ENCODE data around the gene AXDND1.

AXDND1 gene

DNA sequence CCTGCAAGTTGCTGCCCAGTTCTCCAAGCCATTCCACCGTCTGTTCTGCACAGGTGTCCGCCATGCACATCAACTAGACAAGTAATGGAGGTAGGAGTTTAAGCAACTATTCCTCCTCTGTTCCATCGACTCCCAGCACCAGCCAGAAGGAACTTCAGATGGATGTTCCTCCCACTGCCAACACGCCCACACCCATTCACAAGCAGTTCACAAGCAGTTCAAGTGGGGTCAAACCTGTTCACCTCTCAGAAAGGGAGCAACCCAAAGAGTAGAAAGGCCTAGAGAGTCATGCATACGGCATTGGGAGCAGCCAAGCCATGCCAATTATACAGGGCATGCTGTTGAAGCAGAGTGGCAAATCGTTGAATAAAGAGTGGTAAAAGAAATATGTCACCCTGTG, 221.6 kb downstream of the AXDND1 start:
- no peak for FAIRE-seq

DNA sequence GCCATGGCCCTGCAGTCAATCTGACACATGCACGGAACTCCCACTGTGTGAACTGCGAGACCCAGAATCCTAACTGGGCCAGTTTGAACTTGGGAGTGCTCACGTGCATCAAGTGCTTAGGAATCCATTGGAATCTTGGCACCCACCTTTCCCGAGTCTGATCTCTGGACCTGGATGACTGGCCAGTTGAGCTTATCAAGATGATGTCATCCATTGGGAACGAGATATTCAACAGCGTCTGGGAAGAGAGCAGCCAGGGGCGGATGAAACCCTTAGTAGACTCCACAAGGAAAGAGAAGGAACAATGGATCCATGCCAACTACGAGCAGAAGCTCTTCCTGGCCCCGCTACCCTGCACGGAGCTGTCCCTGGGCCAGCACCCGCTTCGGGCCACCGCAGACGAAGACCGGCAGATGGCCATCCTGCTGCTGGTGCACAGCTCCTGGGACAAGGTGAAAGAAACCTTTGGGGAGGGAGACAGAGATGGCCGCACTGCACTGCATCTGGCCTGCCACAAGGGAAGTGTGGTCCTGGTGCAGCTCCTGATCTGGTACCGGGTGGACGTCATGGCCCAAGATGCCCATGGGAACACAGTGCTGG, 222.8 kb downstream of the AXDND1 start:
- no peak for FAIRE-seq

DNA sequence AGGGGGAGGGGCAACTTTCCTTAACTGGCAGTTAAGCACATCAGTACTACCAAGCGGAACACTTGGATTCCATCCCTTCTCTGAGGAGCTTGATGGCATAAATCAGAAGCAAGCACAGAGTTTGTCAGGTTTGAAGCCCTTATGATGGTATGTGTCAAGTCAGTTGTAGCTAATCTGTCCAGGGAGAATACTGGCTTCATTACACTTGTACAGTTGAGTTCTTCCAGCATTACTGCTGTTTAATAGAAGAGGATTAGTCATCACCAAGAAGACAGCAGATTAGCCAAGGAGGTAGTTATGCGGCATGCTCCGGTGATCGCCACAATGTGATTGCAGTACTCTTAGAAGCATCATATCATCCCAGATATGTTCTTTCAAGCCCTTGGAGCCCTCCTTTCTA, 223.7 kb downstream of the AXDND1 start:
- FAIRE-seq: no peak

DNA sequence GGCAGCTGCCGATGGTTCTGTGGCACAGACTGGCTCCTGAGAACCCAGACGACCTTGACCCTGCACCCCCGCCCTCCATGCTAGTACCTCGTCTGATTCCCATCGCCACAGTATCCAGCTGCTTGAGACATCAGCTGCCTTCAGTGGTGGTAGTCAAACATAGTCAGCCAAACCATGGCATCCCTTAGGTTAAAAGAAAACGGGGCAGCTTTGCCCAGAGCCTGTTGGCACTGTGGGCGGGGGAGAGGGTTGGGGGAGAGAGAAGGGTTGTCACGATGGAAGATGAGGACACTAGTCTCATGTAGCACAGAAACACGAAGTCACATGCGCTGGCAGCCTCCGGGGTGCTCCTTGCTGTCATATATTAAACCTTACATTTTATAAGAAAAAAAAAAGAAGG, 224.9 kb downstream of the AXDND1 start:
- no peak for FAIRE-seq

DNA sequence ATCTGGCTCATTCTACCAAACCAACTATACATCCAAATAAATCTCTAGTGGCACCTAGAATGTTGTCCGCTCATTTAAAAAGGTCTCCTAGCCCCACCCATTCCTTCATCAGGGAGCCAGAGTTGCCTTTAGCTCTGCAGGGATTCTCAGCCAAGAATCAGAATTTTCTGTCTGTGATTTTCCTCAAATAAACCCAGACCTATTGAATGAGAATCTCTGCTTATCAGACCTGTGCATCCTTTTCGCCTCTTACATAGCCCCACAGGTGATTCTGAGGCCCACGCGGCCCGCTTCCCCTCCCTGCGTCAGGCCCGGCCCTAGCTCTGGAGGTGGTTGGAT, 225.5 kb downstream of the AXDND1 start:
- FAIRE-seq: no peak

DNA sequence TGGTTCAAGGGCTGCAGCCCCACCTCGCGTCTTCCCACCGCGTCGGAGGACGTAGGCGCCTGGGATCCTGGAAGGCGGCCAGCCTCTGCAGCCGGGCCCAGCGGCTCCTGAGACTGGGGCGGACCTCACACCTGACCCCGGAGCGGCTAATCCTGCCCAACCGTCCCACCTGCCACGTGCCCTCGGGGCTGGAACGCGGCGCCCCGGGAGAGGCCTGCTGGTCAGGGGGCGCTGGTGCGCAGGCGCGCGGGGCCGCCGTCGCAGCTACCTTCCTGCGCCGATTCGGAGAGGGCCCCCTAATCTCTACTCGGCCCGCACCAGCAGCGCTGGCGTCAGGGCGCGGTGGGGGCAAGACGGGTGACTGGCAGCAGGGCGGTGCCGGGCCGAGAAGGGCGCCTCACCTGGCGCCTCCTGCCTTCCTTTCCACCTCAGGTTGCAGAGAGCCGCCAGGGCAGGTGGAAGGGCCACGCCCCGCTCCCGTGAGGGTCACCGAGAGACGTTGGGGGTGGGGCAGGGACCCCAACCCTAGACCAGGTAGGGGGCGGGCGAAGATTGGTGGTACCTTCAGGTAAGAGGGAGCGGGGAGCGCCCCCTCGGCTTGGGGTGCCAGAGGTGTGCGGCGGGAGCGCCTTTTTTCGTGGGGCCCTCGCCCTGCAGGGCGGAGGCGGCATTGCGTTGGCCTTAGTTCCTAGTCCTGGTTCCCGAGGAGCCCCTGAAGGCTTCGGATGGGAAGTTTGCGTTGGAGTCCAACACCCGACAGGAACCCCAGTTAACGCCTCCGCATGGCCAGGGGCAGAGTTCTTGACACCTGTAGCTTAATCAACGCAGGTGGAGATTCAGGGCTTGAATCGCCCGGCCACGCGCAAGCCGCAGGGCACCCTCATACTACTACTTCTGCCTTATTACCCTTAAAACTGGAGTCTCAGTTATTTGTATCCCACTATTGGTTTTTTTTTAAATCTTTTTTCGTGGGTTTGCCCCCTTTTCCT, 226.1 kb downstream of the AXDND1 start, which contains the start of gene TDRD5:
TDRD5 (plus strand) TSS at position 241 of the 989 bp plus-strand sequence. CDS start 784 bp downstream, outside the sequence.
- FAIRE-seq: no peak

DNA sequence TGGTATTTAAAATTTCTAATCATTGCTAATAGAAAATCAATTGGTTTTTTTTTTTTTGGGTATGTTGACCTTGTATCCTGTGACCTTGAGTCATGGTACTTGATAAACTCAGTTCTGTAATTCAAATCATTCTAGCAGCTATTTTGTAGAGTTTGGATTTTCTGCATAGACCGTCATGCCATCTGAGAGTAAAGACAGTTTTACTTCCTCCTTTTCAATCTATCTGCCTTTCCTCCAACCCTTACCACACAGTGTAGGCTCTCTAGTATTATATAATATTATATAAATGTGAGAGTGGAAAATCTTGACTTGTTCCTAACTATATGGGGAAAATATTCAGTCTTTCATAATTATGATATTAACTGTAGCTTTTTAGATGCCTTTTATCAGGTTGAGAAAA, 232.9 kb downstream of the AXDND1 start:
- FAIRE-seq: no peak

DNA sequence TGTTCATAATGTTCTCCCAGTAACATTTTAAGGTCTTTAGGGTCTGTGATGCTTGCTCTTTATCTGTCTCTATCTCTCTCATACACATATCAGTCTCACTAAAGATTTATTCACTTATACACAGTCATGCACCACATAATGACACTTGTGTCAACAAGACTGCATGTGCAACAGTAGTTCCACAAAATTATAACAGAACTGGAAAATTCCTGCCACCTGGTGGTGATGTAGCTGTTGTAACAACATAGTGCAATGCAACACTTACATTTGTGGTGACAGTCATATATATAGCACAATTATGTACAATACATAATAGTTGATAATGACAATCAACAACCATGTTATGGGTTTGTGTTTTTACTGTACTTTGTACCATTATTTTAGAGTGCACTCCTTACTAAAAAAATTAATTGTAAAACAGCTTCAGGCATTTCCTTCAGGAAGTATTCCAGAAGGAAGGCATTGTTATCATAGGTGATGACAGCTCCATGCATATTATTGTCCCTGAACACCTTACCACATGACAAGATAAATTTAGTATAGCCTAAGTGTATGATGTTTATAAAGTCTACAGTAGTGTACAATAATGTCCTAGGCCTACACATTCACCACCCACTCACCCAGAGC, 234.0 kb downstream of the AXDND1 start:
- FAIRE-seq: no peak

DNA sequence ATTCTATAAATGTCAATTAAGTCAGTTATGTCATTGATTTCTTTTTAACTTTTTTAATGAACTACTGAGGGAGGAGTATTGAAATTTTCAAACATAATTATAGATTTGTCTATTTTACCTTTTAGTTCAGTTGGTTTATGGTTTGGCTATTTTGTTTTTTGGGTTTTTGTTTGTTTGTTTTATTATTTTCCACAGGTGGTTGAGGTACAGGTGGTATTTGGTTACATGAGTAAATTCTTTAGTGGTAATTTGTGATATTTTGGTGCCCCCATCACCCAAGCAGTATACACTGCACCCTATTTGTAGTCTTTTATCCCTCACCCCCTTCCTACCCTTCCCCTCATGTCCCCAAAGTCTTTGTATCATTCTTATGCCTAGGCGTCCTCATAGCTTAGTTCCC, 235.3 kb downstream of the AXDND1 start:
- no peak for FAIRE-seq

All from islet of Langerhans (tissue), 1 donor.